ENCODE measurements around the gene LAMC3. TPM values are rescaled to one million over a fixed set of nuclear protein-coding genes. Genes with fewer than 3 reads are reported as not detected.

The LAMC3 gene
- total RNA-seq, 1 donor from 2014 or later = not detected

DNA sequence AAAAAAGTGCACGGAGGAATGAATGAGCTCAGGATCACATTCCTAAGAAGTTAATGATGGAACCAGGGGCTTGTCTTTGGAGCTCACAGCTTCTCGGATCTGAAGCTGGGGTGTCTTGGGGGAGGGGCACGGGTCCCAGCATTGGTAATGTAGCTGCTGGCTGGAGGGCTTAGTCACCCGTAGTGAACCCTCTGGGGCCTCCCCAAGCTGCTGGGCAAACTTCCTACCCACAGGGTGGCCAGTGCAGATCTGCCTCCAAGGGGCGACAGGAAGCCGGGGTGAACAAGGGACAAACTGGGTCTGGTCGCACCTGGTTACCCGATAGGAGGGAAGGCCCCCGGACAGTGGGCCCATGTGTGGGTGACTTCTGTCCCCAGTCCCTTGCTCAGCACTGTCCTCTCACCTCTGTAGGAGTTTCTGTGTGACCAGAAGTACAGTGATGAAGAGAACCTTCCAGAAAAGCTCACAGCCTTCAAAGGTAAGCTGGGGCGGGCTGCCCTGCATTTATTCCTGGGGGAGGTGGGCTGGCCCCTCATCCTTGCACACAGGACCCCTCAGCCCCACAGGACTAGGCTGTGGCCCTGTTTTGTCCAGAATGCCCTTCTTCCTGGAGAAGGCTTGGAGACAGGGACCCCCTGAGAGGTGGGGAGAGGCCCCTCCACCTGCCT is 102.3 kb downstream of the LAMC3 start:
- H3K36me3 Mint-ChIP-seq = peaks cover 8% of the 10 kb centered on the region
- H3F3A ChIP-seq (ENCODE audit: low read depth) = peaks cover 32% of the 10 kb centered on the region
- no peaks in the 10 kb centered on the region for H3K9me3 ChIP-seq (ENCODE audit: low read depth)
- peaks cover 7% of the 10 kb centered on the region for H3K27me3 Mint-ChIP-seq (ENCODE audit: insufficient read depth, low read depth)
- H3K4me1 ChIP-seq = peaks cover 18% of the 10 kb centered on the region
- H3K27me3 ChIP-seq = no peaks in the 10 kb centered on the region
- H3K9me3 Mint-ChIP-seq = no peaks in the 10 kb centered on the region
- TF ChIP-seq EZH2phosphoT487 (IDR thresholded peaks at IDR 0.05) (no peak), EZH2 (IDR thresholded peaks at IDR 0.05) (no peak)
- TF ChIP-seq, protein P1, sequence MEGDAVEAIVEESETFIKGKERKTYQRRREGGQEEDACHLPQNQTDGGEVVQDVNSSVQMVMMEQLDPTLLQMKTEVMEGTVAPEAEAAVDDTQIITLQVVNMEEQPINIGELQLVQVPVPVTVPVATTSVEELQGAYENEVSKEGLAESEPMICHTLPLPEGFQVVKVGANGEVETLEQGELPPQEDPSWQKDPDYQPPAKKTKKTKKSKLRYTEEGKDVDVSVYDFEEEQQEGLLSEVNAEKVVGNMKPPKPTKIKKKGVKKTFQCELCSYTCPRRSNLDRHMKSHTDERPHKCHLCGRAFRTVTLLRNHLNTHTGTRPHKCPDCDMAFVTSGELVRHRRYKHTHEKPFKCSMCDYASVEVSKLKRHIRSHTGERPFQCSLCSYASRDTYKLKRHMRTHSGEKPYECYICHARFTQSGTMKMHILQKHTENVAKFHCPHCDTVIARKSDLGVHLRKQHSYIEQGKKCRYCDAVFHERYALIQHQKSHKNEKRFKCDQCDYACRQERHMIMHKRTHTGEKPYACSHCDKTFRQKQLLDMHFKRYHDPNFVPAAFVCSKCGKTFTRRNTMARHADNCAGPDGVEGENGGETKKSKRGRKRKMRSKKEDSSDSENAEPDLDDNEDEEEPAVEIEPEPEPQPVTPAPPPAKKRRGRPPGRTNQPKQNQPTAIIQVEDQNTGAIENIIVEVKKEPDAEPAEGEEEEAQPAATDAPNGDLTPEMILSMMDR (IDR thresholded peaks at IDR 0.05) = no peak
- H3K36me3 ChIP-seq = no peaks in the 10 kb centered on the region
- DNase-seq (ENCODE audit: low spot score) = peak; percentile 51
- H3K4me3 Mint-ChIP-seq = peak overlapping the region; percentile 57
- no peak overlapping the region for H3K27ac Mint-ChIP-seq
- H3K4me1 Mint-ChIP-seq = peaks cover 27% of the 10 kb centered on the region
- H3K27ac ChIP-seq = peak overlapping the region; percentile 84
- H3K9ac ChIP-seq = no peak overlapping the region
- H3K79me2 ChIP-seq (ENCODE audit: low read depth) = no peaks in the 10 kb centered on the region
- H2AFZ ChIP-seq (replicated peaks) = no peak overlapping the region
- H3K4me3 ChIP-seq = peak overlapping the region; percentile 27
- H4K20me1 ChIP-seq (ENCODE audit: low read depth) = no peaks in the 10 kb centered on the region
- H3K4me2 ChIP-seq = peak overlapping the region; percentile 65

- peaks cover 8% of the 10 kb centered on the region for H3K36me3 Mint-ChIP-seq
- peak; percentile 93 for DNase-seq (ENCODE audit: low spot score)
These were observed 102.9 kb downstream of the LAMC3 start for GRCh38 chr9:131111854-131112311.

DNA sequence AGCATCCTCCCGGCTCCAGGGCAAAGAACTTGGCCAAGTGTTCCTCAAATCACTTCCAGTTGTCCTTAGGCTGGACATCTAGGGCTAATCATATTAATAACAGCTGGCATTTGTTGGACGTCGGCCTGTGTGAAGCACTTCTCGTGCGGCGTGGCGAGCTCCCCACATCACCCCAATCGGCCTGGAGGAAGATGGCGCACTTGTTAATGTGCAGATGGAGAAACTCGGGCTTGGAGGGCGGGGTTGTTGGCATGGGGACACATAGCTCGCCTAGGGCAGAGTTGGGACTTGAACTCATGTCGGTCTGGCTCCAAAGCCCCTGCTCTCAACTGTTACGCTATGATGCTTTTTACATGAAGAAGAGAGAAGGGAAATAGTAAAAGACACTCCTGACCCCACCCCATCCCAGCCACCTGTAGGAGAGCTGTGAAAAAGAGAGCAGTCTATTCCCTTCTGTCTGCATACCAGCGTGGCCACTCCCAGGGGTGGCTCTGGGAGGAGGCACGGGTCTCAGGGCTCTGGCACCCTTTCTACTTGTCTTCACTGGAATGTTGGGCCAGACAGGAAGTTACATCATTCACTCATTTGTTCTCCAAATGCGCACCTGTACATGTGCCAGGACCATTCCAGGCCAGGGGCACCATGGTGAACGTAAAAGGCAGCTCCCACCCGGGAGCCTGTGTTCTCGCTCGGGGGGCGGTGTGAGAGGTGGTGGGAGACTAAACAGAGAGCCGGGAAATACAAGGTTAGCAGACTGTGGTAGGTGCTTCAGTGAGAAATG is 103.6 kb downstream of the LAMC3 start:
- no peak overlapping the region for H3K4me3 ChIP-seq
- no peak for DNase-seq (ENCODE audit: low spot score)
- H3K27ac Mint-ChIP-seq = peak overlapping the region; percentile 75

More at GRCh38 chr9:131111854-131112311, 102.9 kb downstream of the LAMC3 start:
- Histone ChIP-seq H3K9ac (no peak overlapping the region), H3K36me3 (no peaks in the 10 kb centered on the region), H3K79me2 (ENCODE audit: low read depth) (no peaks in the 10 kb centered on the region), H3K9me3 (ENCODE audit: low read depth) (no peaks in the 10 kb centered on the region), H3K27ac (peak overlapping the region; percentile 84), H3F3A (ENCODE audit: low read depth) (peaks cover 32% of the 10 kb centered on the region), H4K20me1 (ENCODE audit: low read depth) (no peaks in the 10 kb centered on the region), H3K4me3 (peak overlapping the region; percentile 27), H3K4me1 (peaks cover 18% of the 10 kb centered on the region), H3K27me3 (no peaks in the 10 kb centered on the region), H2AFZ (replicated peaks) (no peak overlapping the region), H3K4me2 (peak overlapping the region; percentile 65)
- H3K4me1 Mint-ChIP-seq = peaks cover 27% of the 10 kb centered on the region
- H3K9me3 Mint-ChIP-seq = no peaks in the 10 kb centered on the region
- peaks cover 7% of the 10 kb centered on the region for H3K27me3 Mint-ChIP-seq (ENCODE audit: insufficient read depth, low read depth)
- no peak for TF ChIP-seq EZH2 (IDR thresholded peaks at IDR 0.05)
- TF ChIP-seq EZH2phosphoT487 (IDR thresholded peaks at IDR 0.05) = no peak
- TF ChIP-seq, protein P1 (IDR thresholded peaks at IDR 0.05) = peak; percentile 33
- H3K4me3 Mint-ChIP-seq = no peak overlapping the region
- no peak overlapping the region for H3K27ac Mint-ChIP-seq

More for the DNA sequence above, 103.6 kb downstream of the LAMC3 start:
- Mint-ChIP-seq H3K36me3 (peaks cover 8% of the 10 kb centered on the region), H3K27me3 (ENCODE audit: insufficient read depth, low read depth) (peaks cover 7% of the 10 kb centered on the region), H3K9me3 (no peaks in the 10 kb centered on the region), H3K4me3 (peak overlapping the region; percentile 33), H3K4me1 (peaks cover 27% of the 10 kb centered on the region)
- peaks cover 18% of the 10 kb centered on the region for H3K4me1 ChIP-seq
- H4K20me1 ChIP-seq (ENCODE audit: low read depth) = no peaks in the 10 kb centered on the region
- H3K27me3 ChIP-seq = no peaks in the 10 kb centered on the region
- no peaks in the 10 kb centered on the region for H3K36me3 ChIP-seq
- TF ChIP-seq EZH2phosphoT487 (IDR thresholded peaks at IDR 0.05) (no peak), EZH2 (IDR thresholded peaks at IDR 0.05) (no peak)
- TF ChIP-seq, protein P1 (IDR thresholded peaks at IDR 0.05) = no peak
- no peak overlapping the region for H2AFZ ChIP-seq (replicated peaks)
- peaks cover 32% of the 10 kb centered on the region for H3F3A ChIP-seq (ENCODE audit: low read depth)
- H3K79me2 ChIP-seq (ENCODE audit: low read depth) = no peaks in the 10 kb centered on the region
- H3K9ac ChIP-seq = no peak overlapping the region
- H3K9me3 ChIP-seq (ENCODE audit: low read depth) = no peaks in the 10 kb centered on the region
- no peak overlapping the region for H3K27ac ChIP-seq
- peak overlapping the region; percentile 65 for H3K4me2 ChIP-seq

Data from neural progenitor cell (in vitro differentiated cells).